MV-4-11 (cell line): ENCODE data around the gene NUP62CL.

ENCODE experiments used
- DNase-seq: peaks from one replicate; lab custom pipeline; 2025; lab: John Stamatoyannopoulos, UW

Gene NUP62CL

GRCh38 chrX:107153005-107153404 lies 53.2 kb downstream of the NUP62CL start:
- no peak for DNase-seq

DNA sequence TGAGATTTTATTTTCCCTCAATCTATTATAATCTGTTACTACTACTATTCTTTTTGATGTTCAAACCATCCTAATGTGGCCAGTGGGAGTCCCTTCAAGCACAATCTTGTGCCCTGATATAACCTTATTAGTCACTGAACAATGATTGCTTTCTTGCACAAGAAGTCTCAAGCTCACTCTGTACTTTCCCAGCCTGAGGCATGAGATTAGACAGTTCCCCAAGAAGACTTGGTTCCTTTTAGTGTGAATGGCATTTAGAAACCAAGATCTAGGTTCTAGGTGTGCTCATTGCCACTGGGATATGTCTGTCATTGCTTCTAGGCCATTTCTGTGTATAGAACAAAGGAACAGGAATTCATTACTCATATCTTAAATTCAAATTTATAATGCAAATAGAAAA lies 59.6 kb downstream of the NUP62CL start:
- peak; percentile 0 for DNase-seq

- no peak for DNase-seq
Observed at GRCh38 chrX:107135965-107136307, 70.3 kb downstream of the NUP62CL start.

GRCh38 chrX:107135049-107135964 lies 70.9 kb downstream of the NUP62CL start:
- peak; percentile 56 for DNase-seq

DNA sequence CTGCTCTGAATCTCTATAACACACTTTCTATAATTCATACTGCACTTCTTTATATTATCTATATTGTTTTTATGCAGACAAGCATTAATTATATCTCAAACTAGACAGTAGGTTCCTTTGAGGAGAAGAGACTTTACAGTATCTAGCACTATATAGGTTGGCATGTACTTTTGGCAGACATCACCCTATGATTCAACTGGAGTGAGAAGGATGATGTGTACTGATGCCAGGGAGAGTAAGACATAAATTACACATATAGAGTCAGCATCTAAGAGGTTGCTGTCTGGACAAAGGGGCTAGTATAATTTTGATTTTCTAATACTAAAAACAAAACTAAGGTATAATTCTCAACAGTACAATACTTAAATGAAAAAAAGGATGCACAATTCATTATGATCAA lies 82.5 kb downstream of the NUP62CL start:
- no peak for DNase-seq

- DNase-seq = no peak
Observed at GRCh38 chrX:107119283-107119682, 87.0 kb downstream of the NUP62CL start.

GRCh38 chrX:107118322-107119147 lies 87.7 kb downstream of the NUP62CL start, which contains the start of gene RBM41:
Gene RBM41, minus strand, starts transcription at chrX:107118822. Its CDS starts 49 bp downstream, at chrX:107118773.
- peak; percentile 60 for DNase-seq

- peak; percentile 11 for DNase-seq
Observed at GRCh38 chrX:107117993-107118321, 88.3 kb downstream of the NUP62CL start.

- DNase-seq = peak; percentile 1
Observed at GRCh38 chrX:107107459-107107858, 98.8 kb downstream of the NUP62CL start.

DNA sequence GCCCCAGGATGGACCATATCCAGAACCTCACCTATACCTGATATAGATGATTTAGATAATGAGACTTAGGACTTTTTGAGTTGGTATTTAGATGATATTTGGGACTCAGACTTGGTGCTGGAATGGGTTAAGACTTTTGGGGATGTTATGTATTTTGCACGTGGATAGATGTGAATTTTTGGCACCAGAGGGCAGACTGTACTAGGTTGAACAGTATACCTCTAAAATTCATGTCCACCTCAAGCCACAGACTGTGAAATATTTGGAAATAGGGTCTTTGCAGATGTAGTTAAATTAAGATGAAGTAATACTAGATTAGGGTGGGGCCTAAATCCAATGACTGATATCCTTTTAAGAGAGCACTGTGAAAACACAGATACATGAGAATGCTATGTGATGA lies 103.3 kb downstream of the NUP62CL start:
- no peak for DNase-seq

- no peak for DNase-seq
Observed at GRCh38 chrX:107076158-107076557, 130.1 kb downstream of the NUP62CL start.
